Testis (tissue), 2 donors: ENCODE measurements around the gene METTL25B.

Source experiments
- POLR2A ChIP-seq: fragments of 450-650 bp; IDR thresholded peaks from one replicate; pipeline ENCODE4 v1.6.1; 2017; ENCODE audit warnings: antibody characterized with exemption, mild to moderate bottlenecking, moderate library complexity
- TF ChIP-seq, protein P1 (sequence below), 3 experiments: fragments of 450-650 bp in 2 of 3; fragments of 200-600 bp in 1 of 3; sonication (generic) in 1 of 3; IDR thresholded peaks; one replicate each; pipeline ENCODE4 v1.5.1; 2016 to 2019; ENCODE audit warnings: antibody characterized with exemption in 3 of 3, mild to moderate bottlenecking in 2 of 3, moderate library complexity in 1 of 3

DNA sequence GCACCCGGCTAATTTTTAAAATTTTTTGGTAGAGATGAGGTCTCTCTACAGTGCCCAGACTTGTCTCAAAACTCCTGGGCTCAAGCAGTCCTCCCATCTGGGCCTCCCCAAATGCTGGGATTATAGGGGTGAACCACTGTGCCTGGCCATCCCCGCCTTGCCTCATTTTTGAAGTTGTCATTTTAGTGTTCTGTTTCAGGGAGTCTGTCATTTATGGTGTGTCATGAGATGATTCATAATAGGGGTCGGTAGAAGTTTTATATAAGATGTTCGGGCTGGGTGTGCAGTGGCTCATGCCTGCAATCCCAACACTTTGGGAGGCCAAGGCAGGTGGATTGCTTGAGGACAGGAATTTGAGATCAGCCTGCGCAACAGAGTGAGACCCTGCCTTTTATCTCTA is 47.5 kb downstream of the METTL25B start:
- TF ChIP-seq, protein P1, sequence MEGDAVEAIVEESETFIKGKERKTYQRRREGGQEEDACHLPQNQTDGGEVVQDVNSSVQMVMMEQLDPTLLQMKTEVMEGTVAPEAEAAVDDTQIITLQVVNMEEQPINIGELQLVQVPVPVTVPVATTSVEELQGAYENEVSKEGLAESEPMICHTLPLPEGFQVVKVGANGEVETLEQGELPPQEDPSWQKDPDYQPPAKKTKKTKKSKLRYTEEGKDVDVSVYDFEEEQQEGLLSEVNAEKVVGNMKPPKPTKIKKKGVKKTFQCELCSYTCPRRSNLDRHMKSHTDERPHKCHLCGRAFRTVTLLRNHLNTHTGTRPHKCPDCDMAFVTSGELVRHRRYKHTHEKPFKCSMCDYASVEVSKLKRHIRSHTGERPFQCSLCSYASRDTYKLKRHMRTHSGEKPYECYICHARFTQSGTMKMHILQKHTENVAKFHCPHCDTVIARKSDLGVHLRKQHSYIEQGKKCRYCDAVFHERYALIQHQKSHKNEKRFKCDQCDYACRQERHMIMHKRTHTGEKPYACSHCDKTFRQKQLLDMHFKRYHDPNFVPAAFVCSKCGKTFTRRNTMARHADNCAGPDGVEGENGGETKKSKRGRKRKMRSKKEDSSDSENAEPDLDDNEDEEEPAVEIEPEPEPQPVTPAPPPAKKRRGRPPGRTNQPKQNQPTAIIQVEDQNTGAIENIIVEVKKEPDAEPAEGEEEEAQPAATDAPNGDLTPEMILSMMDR (IDR thresholded peaks at IDR 0.05) = no peak
- no peak for TF ChIP-seq POLR2A
